GM21737 (cell line): ENCODE measurements around the gene CCR5AS.

Source experiments
- ATAC-seq: cut with Tn5 transposase; IDR thresholded peaks from one replicate; pipeline ENCODE4 v1.9.1; 2021; ENCODE audit warnings: mild to moderate bottlenecking, moderate library complexity; ENCODE audit not compliant: unreplicated experiment

Gene CCR5AS

DNA sequence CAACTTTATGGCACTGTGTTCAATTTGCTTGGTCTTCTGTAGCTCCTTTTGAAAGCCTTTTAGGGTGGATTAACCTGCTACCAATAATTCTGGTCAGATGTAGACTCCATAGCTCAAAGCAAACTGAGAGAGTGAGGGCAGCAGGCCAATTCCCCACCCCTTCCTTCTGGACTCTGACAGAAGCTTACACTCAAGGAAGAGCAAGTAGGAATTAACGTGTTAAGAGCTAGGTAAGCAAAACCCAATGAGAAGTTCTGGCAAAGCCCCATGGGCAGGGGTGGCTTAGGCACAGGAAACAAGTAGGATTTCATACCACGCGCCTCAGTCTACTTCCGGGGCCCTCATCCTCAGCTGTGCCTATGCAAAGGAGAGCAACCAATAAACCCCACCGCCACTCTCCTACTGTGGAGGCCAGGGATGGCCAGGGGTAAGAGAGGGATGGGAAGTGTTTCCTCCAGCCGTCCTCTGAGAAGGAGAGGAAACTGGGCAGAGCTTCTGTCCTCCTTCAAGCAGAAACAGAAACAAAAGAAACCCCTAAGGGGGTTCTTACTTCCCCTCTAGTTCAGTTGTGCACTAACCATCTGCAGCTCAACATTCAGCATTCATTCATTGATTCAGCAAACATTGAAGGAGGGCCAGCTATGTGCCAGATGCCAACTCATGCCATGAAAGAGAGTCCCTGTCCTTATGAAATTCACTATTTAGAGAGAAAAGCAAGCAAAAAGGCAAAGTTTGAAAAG lies 23.5 kb downstream of the CCR5AS start:
- ATAC-seq: no peak

DNA sequence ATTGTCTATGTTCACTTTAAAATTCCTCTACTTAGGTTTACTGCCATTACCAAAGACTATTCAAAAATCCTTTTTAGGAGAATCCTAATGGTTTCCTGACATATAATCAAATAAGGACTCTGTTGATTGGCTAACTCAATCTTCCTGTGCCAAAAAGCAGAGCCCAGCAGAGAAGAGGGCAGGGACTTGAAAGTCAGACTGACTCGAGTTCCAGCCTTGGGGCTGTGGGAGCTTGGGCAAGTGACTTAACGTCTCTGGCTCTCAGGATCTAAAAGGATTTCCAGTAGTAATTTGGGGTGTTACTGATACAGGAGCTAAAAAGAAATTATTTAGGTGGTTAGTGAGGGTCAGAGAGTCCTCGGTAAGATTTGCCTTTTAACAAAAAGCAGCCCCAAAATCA lies 25.2 kb downstream of the CCR5AS start:
- no peak for ATAC-seq

DNA sequence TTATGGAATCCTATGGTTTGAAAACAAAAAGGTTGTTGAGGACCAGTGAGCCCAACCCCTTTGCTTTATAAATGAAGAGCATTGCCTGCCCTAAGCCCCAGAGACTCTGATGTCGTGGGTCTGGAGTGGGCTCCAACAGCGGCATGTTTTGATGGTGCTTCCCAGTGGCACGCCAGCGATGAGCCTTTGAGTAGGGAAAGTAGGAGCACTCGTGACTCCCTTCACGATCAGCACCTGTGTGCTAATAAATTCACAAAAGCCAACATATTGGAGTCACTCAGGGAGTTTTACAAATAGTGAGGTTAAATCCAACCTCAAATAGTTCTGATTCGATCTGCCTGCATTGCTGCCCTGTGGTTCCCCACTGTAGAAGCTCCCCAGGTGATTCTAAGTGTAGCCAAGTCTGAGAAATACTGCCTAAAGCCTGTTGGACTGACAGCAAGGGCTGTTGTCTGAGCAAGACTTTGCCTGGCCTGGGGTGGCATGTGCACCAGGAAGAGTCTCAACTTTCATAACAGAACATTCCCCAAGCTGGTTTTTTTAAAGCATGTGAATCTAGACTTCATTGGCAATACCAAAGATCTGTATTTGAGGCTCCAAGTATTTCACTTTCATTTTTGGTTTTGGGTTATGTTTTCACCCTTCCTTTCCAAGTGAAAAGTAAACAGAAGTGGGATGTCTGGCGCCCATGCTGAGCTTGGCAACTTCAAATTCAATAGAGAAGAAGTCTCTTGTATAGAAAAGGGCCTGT lies 26.2 kb downstream of the CCR5AS start:
- ATAC-seq: no peak

DNA sequence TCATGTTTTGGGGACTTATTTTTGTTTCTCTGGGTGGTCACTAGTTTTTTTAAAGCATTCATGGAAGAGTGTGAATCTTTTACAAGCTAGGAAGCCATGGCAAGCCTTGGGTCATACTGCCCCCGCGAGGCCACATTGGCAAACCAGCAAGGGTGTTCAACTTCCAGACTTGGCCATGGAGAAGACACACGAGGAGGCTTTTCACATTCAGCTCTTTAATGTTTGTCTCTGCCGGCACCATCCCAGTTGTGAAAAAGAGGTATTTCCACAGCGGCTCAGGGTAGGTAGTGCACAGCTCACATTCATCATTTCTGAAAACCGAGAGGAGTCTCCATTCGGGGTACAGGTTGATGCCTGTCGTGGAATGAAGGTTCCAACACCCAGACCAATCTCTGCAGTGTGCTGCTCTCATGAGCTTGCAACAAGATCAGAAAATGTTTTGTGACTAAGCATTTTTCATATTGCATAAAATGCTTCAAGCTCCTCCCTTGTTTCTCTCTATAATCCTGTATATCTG lies 28.4 kb downstream of the CCR5AS start:
- ATAC-seq: no peak

DNA sequence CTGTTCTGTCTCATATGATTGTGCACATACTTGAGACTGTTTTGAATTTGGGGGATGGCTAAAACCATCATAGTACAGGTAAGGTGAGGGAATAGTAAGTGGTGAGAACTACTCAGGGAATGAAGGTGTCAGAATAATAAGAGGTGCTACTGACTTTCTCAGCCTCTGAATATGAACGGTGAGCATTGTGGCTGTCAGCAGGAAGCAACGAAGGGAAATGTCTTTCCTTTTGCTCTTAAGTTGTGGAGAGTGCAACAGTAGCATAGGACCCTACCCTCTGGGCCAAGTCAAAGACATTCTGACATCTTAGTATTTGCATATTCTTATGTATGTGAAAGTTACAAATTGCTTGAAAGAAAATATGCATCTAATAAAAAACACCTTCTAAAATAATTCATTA lies 31.1 kb downstream of the CCR5AS start:
- ATAC-seq: no peak

DNA sequence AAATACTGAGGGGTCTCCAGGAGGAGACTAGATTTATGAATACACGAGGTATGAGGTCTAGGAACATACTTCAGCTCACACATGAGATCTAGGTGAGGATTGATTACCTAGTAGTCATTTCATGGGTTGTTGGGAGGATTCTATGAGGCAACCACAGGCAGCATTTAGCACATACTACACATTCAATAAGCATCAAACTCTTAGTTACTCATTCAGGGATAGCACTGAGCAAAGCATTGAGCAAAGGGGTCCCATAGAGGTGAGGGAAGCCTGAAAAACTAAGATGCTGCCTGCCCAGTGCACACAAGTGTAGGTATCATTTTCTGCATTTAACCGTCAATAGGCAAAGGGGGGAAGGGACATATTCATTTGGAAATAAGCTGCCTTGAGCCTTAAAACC lies 31.6 kb downstream of the CCR5AS start:
- no peak for ATAC-seq

DNA sequence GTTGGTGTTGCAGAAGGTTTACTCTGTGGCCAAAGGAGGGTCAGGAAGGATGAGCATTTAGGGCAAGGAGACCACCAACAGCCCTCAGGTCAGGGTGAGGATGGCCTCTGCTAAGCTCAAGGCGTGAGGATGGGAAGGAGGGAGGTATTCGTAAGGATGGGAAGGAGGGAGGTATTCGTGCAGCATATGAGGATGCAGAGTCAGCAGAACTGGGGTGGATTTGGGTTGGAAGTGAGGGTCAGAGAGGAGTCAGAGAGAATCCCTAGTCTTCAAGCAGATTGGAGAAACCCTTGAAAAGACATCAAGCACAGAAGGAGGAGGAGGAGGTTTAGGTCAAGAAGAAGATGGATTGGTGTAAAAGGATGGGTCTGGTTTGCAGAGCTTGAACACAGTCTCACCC lies 32.1 kb downstream of the CCR5AS start:
- ATAC-seq: no peak

DNA sequence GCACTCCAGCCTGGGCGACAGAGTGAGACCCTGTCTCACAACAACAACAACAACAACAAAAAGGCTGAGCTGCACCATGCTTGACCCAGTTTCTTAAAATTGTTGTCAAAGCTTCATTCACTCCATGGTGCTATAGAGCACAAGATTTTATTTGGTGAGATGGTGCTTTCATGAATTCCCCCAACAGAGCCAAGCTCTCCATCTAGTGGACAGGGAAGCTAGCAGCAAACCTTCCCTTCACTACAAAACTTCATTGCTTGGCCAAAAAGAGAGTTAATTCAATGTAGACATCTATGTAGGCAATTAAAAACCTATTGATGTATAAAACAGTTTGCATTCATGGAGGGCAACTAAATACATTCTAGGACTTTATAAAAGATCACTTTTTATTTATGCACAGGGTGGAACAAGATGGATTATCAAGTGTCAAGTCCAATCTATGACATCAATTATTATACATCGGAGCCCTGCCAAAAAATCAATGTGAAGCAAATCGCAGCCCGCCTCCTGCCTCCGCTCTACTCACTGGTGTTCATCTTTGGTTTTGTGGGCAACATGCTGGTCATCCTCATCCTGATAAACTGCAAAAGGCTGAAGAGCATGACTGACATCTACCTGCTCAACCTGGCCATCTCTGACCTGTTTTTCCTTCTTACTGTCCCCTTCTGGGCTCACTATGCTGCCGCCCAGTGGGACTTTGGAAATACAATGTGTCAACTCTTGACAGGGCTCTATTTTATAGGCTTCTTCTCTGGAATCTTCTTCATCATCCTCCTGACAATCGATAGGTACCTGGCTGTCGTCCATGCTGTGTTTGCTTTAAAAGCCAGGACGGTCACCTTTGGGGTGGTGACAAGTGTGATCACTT lies 34.1 kb downstream of the CCR5AS start:
- no peak for ATAC-seq

DNA sequence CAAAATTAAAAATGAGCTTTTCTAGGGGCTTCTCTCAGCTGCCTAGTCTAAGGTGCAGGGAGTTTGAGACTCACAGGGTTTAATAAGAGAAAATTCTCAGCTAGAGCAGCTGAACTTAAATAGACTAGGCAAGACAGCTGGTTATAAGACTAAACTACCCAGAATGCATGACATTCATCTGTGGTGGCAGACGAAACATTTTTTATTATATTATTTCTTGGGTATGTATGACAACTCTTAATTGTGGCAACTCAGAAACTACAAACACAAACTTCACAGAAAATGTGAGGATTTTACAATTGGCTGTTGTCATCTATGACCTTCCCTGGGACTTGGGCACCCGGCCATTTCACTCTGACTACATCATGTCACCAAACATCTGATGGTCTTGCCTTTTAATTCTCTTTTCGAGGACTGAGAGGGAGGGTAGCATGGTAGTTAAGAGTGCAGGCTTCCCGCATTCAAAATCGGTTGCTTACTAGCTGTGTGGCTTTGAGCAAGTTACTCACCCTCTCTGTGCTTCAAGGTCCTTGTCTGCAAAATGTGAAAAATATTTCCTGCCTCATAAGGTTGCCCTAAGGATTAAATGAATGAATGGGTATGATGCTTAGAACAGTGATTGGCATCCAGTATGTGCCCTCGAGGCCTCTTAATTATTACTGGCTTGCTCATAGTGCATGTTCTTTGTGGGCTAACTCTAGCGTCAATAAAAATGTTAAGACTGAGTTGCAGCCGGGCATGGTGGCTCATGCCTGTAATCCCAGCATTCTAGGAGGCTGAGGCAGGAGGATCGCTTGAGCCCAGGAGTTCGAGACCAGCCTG lies 35.1 kb downstream of the CCR5AS start:
- no peak for ATAC-seq

DNA sequence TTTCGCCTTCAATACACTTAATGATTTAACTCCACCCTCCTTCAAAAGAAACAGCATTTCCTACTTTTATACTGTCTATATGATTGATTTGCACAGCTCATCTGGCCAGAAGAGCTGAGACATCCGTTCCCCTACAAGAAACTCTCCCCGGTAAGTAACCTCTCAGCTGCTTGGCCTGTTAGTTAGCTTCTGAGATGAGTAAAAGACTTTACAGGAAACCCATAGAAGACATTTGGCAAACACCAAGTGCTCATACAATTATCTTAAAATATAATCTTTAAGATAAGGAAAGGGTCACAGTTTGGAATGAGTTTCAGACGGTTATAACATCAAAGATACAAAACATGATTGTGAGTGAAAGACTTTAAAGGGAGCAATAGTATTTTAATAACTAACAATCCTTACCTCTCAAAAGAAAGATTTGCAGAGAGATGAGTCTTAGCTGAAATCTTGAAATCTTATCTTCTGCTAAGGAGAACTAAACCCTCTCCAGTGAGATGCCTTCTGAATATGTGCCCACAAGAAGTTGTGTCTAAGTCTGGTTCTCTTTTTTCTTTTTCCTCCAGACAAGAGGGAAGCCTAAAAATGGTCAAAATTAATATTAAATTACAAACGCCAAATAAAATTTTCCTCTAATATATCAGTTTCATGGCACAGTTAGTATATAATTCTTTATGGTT lies 35.9 kb downstream of the CCR5AS start, which contains the start of gene CCR5:
Gene CCR5, plus strand, starts transcription at position 108 of the 680 bp plus-strand sequence. CDS start 1,957 bp downstream, outside the sequence.
- ATAC-seq: no peak

DNA sequence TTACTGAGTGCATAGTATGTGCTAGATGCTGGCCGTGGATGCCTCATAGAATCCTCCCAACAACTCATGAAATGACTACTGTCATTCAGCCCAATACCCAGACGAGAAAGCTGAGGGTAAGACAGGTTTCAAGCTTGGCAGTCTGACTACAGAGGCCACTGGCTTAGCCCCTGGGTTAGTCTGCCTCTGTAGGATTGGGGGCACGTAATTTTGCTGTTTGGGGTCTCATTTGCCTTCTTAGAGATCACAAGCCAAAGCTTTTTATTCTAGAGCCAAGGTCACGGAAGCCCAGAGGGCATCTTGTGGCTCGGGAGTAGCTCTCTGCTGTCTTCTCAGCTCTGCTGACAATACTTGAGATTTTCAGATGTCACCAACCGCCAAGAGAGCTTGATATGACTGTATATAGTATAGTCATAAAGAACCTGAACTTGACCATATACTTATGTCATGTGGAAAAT lies 37.2 kb downstream of the CCR5AS start:
- ATAC-seq: no peak

DNA sequence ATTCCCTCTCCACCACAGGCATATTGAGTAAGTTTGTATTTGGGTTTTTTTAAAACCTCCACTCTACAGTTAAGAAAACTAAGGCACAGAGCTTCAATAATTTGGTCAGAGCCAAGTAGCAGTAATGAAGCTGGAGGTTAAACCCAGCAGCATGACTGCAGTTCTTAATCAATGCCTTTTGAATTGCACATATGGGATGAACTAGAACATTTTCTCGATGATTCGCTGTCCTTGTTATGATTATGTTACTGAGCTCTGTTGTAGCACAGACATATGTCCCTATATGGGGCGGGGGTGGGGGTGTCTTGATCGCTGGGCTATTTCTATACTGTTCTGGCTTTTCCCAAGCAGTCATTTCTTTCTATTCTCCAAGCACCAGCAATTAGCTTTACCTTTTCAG lies 37.7 kb downstream of the CCR5AS start:
- no peak for ATAC-seq

DNA sequence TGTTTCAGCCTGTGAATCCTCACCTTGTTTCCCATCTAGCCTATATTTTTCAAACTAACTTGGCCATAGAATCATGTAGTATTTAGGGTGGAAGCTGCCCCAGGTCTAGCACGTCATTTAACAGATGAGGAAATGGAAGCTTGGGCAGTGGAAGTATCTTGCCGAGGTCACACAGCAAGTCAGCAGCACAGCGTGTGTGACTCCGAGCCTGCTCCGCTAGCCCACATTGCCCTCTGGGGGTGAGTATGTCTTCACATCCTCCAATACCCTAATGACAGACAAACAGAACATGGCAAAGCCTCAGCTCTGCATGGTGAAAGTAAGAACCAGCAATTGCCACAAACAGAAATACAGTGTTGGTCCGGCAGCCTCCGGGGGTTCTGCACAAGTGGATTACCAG lies 38.3 kb downstream of the CCR5AS start:
- no peak for ATAC-seq

DNA sequence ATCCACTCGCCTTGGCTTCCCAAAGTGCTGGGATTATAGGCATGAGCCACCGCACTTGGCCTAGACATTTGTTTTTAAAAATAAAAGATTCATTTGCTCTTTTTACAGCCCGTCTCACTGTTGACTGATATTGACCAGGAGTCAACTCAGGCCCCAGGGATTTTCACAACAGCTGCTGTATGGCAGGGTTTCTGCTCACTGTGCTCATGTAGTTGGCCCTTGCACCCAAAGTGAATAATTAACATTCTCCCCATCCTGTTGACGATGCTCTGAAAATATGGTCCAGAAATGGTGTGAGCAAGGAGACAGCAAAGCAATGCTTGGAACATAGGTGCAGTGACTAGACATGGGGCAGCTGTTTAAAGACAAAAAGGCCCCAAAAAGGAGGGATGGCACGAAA lies 39.1 kb downstream of the CCR5AS start:
- ATAC-seq: no peak

DNA sequence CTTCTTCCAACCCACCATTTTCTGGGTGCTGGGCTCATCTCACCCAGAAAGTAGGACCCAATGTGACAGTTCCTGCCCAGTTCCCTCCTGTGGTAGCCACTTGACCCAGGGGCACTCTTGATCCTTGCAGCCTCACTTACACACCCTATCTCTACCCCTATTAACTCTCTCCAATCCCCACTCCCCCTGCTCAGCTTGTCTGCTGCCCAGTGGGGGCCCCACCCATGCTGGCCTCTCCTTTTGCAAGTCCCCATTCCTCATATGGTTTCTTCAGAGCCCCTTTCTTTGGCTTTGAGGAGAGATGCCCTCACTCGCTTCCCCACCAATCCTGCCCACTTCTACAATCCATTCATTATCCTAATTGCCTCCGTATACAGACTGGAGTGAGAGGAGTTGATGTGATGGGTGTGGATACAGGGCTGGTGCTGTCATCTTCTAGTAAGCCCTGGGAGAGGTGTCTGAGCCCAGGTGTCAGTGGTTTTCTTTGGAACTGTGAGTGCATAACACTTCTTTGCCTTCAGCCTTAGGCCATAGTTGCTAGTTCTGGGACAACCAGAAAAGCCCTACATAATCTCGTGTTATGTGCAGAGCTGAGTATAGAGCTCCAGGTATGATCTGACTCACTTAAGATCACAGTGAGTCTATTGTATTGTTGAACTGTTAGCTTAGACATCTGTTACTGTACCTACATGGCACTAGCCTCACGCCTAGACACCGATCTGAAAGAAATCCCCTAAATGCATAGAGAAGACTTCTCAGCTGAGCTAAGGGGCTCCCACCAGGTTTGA lies 40.9 kb downstream of the CCR5AS start:
- ATAC-seq: no peak

DNA sequence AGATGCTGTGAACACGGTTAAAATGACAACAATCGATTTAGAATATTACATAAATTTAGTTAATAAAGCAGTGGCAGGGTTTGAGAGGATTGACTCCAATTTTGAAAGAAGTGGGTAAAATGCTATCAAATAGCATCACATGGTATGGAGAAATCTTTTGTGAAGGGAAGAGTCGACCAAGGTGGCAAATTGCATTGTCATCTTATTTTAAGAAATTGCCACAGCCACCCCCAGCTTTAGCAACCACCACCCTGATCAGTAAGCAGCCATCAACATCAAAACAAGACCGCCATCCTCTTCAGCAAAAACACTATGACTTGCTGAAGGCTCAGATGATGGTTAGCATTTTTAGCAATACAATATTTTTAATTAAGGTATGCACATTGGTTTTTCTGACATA lies 41.8 kb downstream of the CCR5AS start:
- no peak for ATAC-seq

DNA sequence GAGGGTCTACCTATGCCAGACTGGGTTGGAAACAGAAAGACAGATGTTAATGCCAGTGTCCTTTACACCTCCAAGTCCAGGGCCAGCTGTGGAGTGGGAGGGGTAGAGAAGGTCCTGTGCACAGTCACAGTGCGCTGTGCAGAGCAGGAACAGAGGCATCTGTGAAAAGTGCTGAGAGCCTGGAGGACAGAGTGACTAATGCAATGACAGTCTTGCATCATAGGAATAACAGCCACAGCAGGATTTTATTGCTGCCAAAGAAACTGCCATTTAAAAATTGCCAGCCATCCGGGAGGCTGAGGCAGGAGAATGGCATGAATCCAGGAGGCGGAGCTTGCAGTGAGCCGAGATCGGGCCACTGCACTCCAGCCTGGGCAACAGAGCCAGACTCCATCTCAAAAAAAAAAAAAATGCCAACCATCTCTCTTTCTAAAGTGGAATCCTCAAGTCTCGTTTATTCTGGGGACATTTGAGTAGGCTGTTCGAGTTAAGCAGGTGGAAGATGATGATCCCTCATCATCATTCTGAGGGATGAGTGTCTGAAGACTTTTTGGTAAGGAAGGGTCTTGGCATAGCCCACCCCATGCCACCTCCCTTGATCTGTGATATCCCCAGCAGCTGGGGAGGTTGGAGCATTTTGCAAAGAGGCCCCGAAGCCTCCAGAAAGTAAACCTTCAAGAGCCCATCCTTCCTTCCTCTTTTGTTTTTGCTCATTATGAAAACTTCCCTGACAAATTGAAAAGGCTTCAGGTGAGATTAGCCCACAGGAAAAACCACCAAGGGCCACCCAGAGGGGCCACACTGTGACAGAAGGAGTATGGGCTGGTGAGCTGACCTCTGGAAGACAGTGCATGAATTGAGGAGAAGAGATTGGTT lies 45.2 kb downstream of the CCR5AS start:
- no peak for ATAC-seq

DNA sequence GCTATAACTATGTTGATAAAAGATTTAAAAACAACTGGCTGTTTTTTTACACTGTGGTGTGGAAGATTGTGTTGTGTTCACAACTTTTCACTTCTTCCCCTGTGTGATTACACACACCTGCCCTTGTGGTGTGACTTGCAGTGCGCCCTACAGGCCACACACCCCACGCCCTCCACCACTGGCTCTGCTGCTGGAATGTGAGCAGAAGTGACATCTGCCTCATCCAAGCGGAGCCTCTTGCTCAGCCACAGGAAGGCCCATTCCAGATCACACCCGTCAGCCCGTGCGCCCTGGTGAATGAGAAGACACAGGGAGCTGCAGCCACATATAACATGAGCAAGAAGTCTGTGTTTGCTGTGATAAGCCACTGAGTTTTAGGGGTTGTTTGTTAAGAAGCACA lies 46.0 kb downstream of the CCR5AS start:
- no peak for ATAC-seq
